Hepatocyte (in vitro differentiated cells): ENCODE results near the gene MINK1. TPM values are rescaled to one million over a fixed set of nuclear protein-coding genes. Genes with fewer than 3 reads are reported as not detected.

ENCODE experiments used
- DNase-seq: peaks from one replicate; pipeline ENCODE4 v3.0.0-alpha.2; 2016; ENCODE audit warnings: low spot score
- H2AFZ ChIP-seq: fragments of 200-600 bp; sonication (generic); 2 replicates; pipeline ENCODE4 v1.6.0; 2016; ENCODE audit warnings: antibody characterized with exemption, mild to moderate bottlenecking
- H3K27ac ChIP-seq: fragments of 200-600 bp; sonication (generic); 2 replicates; pipeline ENCODE4 v1.5.1; 2016; ENCODE audit warnings: mild to moderate bottlenecking
- H3K27me3 ChIP-seq: fragments of 200-600 bp; sonication (generic); 2 replicates; pipeline ENCODE4 v1.6.1; 2016
- H3K36me3 ChIP-seq: fragments of 200-600 bp; sonication (generic); replicated peaks from 2 replicates; pipeline ENCODE4 v1.5.1; 2016; ENCODE audit warnings: low read depth; ENCODE audit not compliant: insufficient read depth
- H3K4me1 ChIP-seq: fragments of 200-600 bp; sonication (generic); 2 replicates; pipeline ENCODE4 v1.5.1; 2016; ENCODE audit warnings: mild to moderate bottlenecking, moderate library complexity; ENCODE audit not compliant: insufficient read depth
- H3K4me2 ChIP-seq: fragments of 200-600 bp; sonication (generic); 2 replicates; pipeline ENCODE4 v1.6.0; 2016
- H3K4me3 ChIP-seq: fragments of 200-600 bp; sonication (generic); 2 replicates; pipeline ENCODE4 v1.5.1; 2016; ENCODE audit warnings: mild to moderate bottlenecking
- H3K79me2 ChIP-seq: fragments of 200-600 bp; sonication (generic); 2 replicates; pipeline ENCODE4 v1.6.0; 2017; ENCODE audit warnings: mild to moderate bottlenecking
- H3K9me2 ChIP-seq: fragments of 200-600 bp; sonication (generic); replicated peaks from 2 replicates; pipeline ENCODE4 v1.6.0; 2017; ENCODE audit warnings: mild to moderate bottlenecking; ENCODE audit not compliant: insufficient read depth
- H3K9me3 ChIP-seq: fragments of 200-600 bp; sonication (generic); 2 replicates; pipeline ENCODE4 v1.5.1; 2016; ENCODE audit warnings: low read depth, mild to moderate bottlenecking
- H4K20me1 ChIP-seq: fragments of 200-600 bp; sonication (generic); 2 replicates; pipeline ENCODE4 v1.6.0; 2016; ENCODE audit warnings: mild to moderate bottlenecking; ENCODE audit not compliant: insufficient read depth, poor library complexity, severe bottlenecking
- CTCF ChIP-seq: fragments of 200-600 bp; sonication (generic); IDR thresholded peaks from 2 replicates; pipeline ENCODE4 v1.5.1; 2016; ENCODE audit warnings: antibody characterized with exemption, mild to moderate bottlenecking; ENCODE audit not compliant: poor library complexity
- EZH2 ChIP-seq: fragments of 200-600 bp; sonication (generic); IDR thresholded peaks from 2 replicates; pipeline ENCODE4 v1.6.1; 2016; ENCODE audit warnings: antibody characterized with exemption, mild to moderate bottlenecking, borderline replicate concordance
- EZH2phosphoT487 ChIP-seq: fragments of 200-600 bp; sonication (generic); IDR thresholded peaks from one replicate; pipeline ENCODE4 v1.6.1; 2018; ENCODE audit warnings: antibody characterized with exemption, mild to moderate bottlenecking, low read depth, moderate library complexity; ENCODE audit not compliant: unreplicated experiment, severe bottlenecking
- WGBS: methylation state at CpG from one replicate; pipeline ENCODE4 v1.1.6; 2016; ENCODE audit warnings: low lambda C conversion rate; ENCODE audit errors: missing lambda C conversion rate; 5-methylcytosine and 5-hydroxymethylcytosine counted together
- polyA plus RNA-seq: library from polyadenylated mRNA; unstranded; fragments of >200 nt; fragmentation: Nextera tagmentation; extraction: Ambion mirVana; gene quantifications from 2 replicates; pipeline ENCODE4 v1.2.1, GENCODE V29; 2016
- total RNA-seq: library from RNA; depleted of rRNA; stranded (reverse); fragments of >200 nt; gene quantifications from 2 replicates; pipeline ENCODE4 v1.2.3, GENCODE V29; 2014

MINK1 gene
- total and polyA plus RNA-seq, 2 experiments from 2014 or later: 39.7 to 45.3 TPM

DNA sequence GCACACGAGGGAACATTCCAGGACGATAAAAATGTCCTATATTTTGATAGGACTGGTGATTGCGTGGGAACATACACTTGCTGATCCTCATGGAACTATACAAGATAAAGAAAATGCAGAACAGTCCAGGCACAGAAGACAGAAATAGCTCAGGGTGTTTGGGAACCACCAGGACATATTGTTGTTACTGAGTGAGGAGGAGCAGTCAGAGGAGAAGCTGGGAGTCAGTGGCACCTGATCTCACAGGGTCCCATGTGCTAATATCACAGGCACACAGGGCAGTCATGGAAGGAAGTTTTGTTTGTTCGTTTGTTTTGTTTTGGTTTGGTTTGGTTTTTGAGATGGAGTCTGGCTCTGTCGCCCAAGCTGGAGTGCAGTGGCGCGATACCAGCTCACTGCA, 20.4 kb upstream of the MINK1 start:
- TF ChIP-seq EZH2phosphoT487: no peak
- TF ChIP-seq CTCF: no peak
- no peak for TF ChIP-seq EZH2
- no peaks in the 10 kb centered on the region for H3K9me2 ChIP-seq
- 94% methylated on average over 7 of the region's 7 CpGs for WGBS

GRCh38 chr17:4815043-4815675, 18.0 kb upstream of the MINK1 start:
- Histone ChIP-seq H3K27me3 (no peaks in the 10 kb centered on the region), H2AFZ (no peak overlapping the region), H3K27ac (no peak overlapping the region), H4K20me1 (no peaks in the 10 kb centered on the region), H3K4me1 (no peaks in the 10 kb centered on the region), H3K79me2 (no peaks in the 10 kb centered on the region), H3K4me3 (no peak overlapping the region), H3K9me2 (no peaks in the 10 kb centered on the region), H3K4me2 (no peak overlapping the region), H3K36me3 (no peaks in the 10 kb centered on the region), H3K9me3 (no peaks in the 10 kb centered on the region)
- 79% methylated on average over 7 of the region's 7 CpGs for WGBS
- DNase-seq: no peak
- TF ChIP-seq EZH2: no peak
- no peak for TF ChIP-seq EZH2phosphoT487
- TF ChIP-seq CTCF: no peak

More for the DNA sequence above, 20.4 kb upstream of the MINK1 start:
- Histone ChIP-seq H3K4me2 (no peak overlapping the region), H2AFZ (no peak overlapping the region), H3K4me3 (no peak overlapping the region), H3K79me2 (peaks cover 4% of the 10 kb centered on the region), H3K27me3 (no peaks in the 10 kb centered on the region), H3K9me3 (no peaks in the 10 kb centered on the region), H3K4me1 (no peaks in the 10 kb centered on the region), H3K36me3 (no peaks in the 10 kb centered on the region), H4K20me1 (no peaks in the 10 kb centered on the region), H3K27ac (no peak overlapping the region)
- no peak for DNase-seq

DNA sequence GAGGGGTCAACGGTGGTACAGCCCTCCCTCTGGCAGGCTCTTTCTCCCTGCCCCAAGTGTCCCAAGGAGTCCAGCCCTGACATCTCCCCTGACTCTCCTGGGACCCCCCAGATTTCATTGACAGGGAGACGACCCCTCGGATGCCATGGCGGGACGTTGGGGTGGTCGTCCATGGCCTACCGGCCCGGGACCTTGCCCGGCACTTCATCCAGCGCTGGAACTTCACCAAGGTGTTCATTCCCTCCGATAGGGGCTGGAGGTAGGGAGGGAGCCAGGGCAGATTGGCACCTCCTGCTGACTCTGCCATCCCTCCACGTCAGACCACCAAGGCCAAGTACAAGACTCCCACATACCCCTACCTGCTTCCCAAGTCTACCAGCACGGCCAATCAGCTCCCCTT, 16.3 kb upstream of the MINK1 start:
- no peaks in the 10 kb centered on the region for H4K20me1 ChIP-seq
- H2AFZ ChIP-seq: no peak overlapping the region
- DNase-seq: no peak
- 96% methylated on average over 12 of the region's 13 CpGs for WGBS
- no peaks in the 10 kb centered on the region for H3K36me3 ChIP-seq
- no peaks in the 10 kb centered on the region for H3K27me3 ChIP-seq
- no peak overlapping the region for H3K27ac ChIP-seq
- TF ChIP-seq EZH2: no peak
- TF ChIP-seq EZH2phosphoT487: no peak
- TF ChIP-seq CTCF: no peak
- H3K4me2 ChIP-seq: no peak overlapping the region
- H3K4me3 ChIP-seq: no peak overlapping the region
- no peaks in the 10 kb centered on the region for H3K79me2 ChIP-seq
- no peaks in the 10 kb centered on the region for H3K4me1 ChIP-seq
- no peaks in the 10 kb centered on the region for H3K9me3 ChIP-seq
- H3K9me2 ChIP-seq: no peaks in the 10 kb centered on the region
